HG03439 (cell line): Measurements from ENCODE around the gene OGFOD3.
A peak's percentile ranks its signal among the peaks of the same experiment; 100 is the strongest.
"Not testable (repeated sequence)": the region's sequence is repeated elsewhere in the genome, so short reads cannot be mapped to it uniquely, and the experiment has no call there.

Experiments
- ATAC-seq: cut with Tn5 transposase; IDR thresholded peaks from one replicate; pipeline ENCODE4 v1.9.1; 2021; ENCODE audit warnings: mild to moderate bottlenecking, moderate library complexity; ENCODE audit not compliant: unreplicated experiment

The OGFOD3 gene

GRCh38 chr17:82418001-82418986 lies at the start of gene OGFOD3, which contains the start of gene HEXD:
TSS of gene OGFOD3 (minus strand) at chr17:82418586. CDS start at chr17:82418485, 101 bp downstream.
TSS of gene HEXD (plus strand) at chr17:82418347. CDS start at chr17:82419800, 1,453 bp downstream.
- ATAC-seq: peak; percentile 89

- no peak for ATAC-seq
Observed at GRCh38 chr17:82465023-82465603, 46.7 kb upstream of the OGFOD3 start.

- ATAC-seq: no peak
Observed at GRCh38 chr17:82464567-82464929, 46.2 kb upstream of the OGFOD3 start.

GRCh38 chr17:82463925-82464566 lies 45.7 kb upstream of the OGFOD3 start:
- no peak for ATAC-seq

GRCh38 chr17:82463391-82463790 lies 45.0 kb upstream of the OGFOD3 start:
- ATAC-seq: no peak

GRCh38 chr17:82461827-82462524 lies 43.6 kb upstream of the OGFOD3 start:
- ATAC-seq: no peak

GRCh38 chr17:82459936-82460335 lies 41.5 kb upstream of the OGFOD3 start:
- ATAC-seq: not testable (repeated sequence)

- ATAC-seq: no peak
Observed at GRCh38 chr17:82458885-82459424, 40.6 kb upstream of the OGFOD3 start.

- peak; percentile 87 for ATAC-seq
Observed at GRCh38 chr17:82458179-82458884, 39.9 kb upstream of the OGFOD3 start, which contains the start of gene NARF. TSS of gene NARF (plus strand) at chr17:82458741. CDS start at chr17:82458804, 63 bp downstream.

- ATAC-seq: no peak
Observed at GRCh38 chr17:82457929-82458178, 39.5 kb upstream of the OGFOD3 start.

- no peak for ATAC-seq
Observed at GRCh38 chr17:82457073-82457928, 38.9 kb upstream of the OGFOD3 start.

GRCh38 chr17:82453706-82454105 lies 35.3 kb upstream of the OGFOD3 start:
- not testable (repeated sequence) for ATAC-seq

GRCh38 chr17:82453151-82453550 lies 34.8 kb upstream of the OGFOD3 start:
- ATAC-seq: not testable (repeated sequence)

GRCh38 chr17:82452162-82452561 lies 33.8 kb upstream of the OGFOD3 start:
- no peak for ATAC-seq

- peak; percentile 65 for ATAC-seq
Observed at GRCh38 chr17:82450357-82451106, 32.1 kb upstream of the OGFOD3 start, which contains the start of gene CYBC1. TSS of gene CYBC1 (minus strand) at chr17:82450752. CDS start at chr17:82449254, 1,498 bp downstream.

- ATAC-seq: peak; percentile 3
Observed at GRCh38 chr17:82449883-82450356, 31.5 kb upstream of the OGFOD3 start.

GRCh38 chr17:82449131-82449882 lies 30.9 kb upstream of the OGFOD3 start:
- ATAC-seq: peak; percentile 49
